ENCODE measurements around the gene ADAMTS20.
A peak's percentile ranks its signal among the peaks of the same experiment; 100 is the strongest.

The ADAMTS20 gene

GRCh38 chr12:43482311-43483085, 69.5 kb downstream of the ADAMTS20 start:
- no peak for DNase-seq

GRCh38 chr12:43480591-43480990, 71.4 kb downstream of the ADAMTS20 start:
- DNase-seq: no peak

- no peak for DNase-seq
These were observed 89.3 kb downstream of the ADAMTS20 start for GRCh38 chr12:43462741-43463140.

GRCh38 chr12:43462080-43462479, 89.9 kb downstream of the ADAMTS20 start:
- DNase-seq: no peak

- no peak for DNase-seq
These were observed 92.7 kb downstream of the ADAMTS20 start for GRCh38 chr12:43459285-43459684.

- DNase-seq: no peak
These were observed 98.2 kb downstream of the ADAMTS20 start for GRCh38 chr12:43453761-43454160.

GRCh38 chr12:43444940-43445564, 107.0 kb downstream of the ADAMTS20 start:
- peak; percentile 77 for DNase-seq

- DNase-seq: no peak
These were observed 115.4 kb downstream of the ADAMTS20 start for GRCh38 chr12:43436597-43436996.

GRCh38 chr12:43434614-43435013, 117.4 kb downstream of the ADAMTS20 start:
- no peak for DNase-seq

GRCh38 chr12:43428088-43428600, 123.9 kb downstream of the ADAMTS20 start:
- DNase-seq: no peak

GRCh38 chr12:43425361-43425760, 126.6 kb downstream of the ADAMTS20 start:
- DNase-seq: no peak

- DNase-seq: no peak
These were observed 135.0 kb downstream of the ADAMTS20 start for GRCh38 chr12:43416981-43417380.

GRCh38 chr12:43407816-43408645, 144.0 kb downstream of the ADAMTS20 start:
- no peak for DNase-seq

GRCh38 chr12:43406801-43407200, 145.2 kb downstream of the ADAMTS20 start:
- DNase-seq: no peak

GRCh38 chr12:43402436-43402835, 149.6 kb downstream of the ADAMTS20 start:
- no peak for DNase-seq

GRCh38 chr12:43401096-43401495, 150.9 kb downstream of the ADAMTS20 start:
- no peak for DNase-seq

- DNase-seq: no peak
These were observed 155.3 kb downstream of the ADAMTS20 start for GRCh38 chr12:43396671-43397070.

GRCh38 chr12:43392116-43392515, 159.9 kb downstream of the ADAMTS20 start:
- no peak for DNase-seq

GRCh38 chr12:43381879-43382278, 170.1 kb downstream of the ADAMTS20 start:
- DNase-seq: no peak

GRCh38 chr12:43378448-43378847, 173.6 kb downstream of the ADAMTS20 start:
- DNase-seq: no peak

- no peak for DNase-seq
These were observed 181.7 kb downstream of the ADAMTS20 start for GRCh38 chr12:43370263-43370662.

- no peak for DNase-seq
These were observed 188.9 kb downstream of the ADAMTS20 start for GRCh38 chr12:43362910-43363694.

All from stimulated activated CD8-positive, alpha-beta memory T cell treated with anti-CD3 and anti-CD28 coated beads, Interleukin-4, amount 100 ng/mL, for 48 hours (primary cell).